Iris pigment epithelial cell (primary cell): ENCODE measurements around the gene PRKCQ.
A peak's percentile ranks its signal among the peaks of the same experiment; 100 is the strongest.
"Not testable (repeated sequence)": the region's sequence is repeated elsewhere in the genome, so short reads cannot be mapped to it uniquely, and the experiment has no call there.

ENCODE experiments used
- DNase-seq: peaks from one replicate; pipeline ENCODE4 v3.0.0-alpha.2; 2011; ENCODE audit warnings: low read depth

The PRKCQ gene

GRCh38 chr10:6491841-6492609 lies 88.1 kb downstream of the PRKCQ start:
- DNase-seq: no peak

DNA sequence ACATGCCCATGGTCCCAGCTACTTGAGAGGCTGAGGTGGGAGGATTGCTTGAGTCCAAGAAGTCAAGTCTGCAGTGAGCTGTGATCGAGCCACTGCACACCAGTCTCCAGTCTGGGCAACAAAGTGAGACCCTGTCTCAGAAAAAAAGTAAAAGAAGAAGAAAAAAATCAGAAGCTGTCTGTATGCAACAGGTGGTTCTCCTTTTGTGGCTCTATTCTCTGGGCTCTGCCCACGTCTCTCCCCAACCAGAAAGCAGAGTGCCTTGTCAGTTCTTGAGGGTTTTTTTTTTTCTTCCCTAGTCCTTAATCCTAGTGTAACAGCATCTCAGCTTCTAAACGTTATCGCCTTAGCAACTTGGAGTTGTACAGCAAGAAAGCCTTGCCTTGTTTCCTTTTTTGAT lies 89.5 kb downstream of the PRKCQ start:
- no peak for DNase-seq

DNA sequence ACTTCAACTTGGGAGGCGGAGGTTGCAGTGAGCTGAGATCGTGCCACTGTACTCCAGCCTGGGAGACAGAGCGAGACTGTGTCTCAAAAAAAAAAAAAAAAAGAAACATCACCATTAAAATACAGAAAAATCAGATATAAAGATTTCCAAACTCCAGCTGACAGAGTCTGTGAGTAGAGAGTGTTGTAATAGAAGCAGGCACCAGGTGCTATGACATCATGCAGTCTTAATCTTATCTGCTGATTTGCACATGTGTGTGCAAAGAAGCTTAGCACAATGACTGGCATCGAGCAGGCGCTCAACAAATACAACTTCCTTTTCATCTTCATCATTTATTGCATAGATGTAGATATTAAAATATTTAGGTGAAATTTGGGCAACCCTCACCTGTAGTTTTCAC lies 92.2 kb downstream of the PRKCQ start:
- no peak for DNase-seq

DNA sequence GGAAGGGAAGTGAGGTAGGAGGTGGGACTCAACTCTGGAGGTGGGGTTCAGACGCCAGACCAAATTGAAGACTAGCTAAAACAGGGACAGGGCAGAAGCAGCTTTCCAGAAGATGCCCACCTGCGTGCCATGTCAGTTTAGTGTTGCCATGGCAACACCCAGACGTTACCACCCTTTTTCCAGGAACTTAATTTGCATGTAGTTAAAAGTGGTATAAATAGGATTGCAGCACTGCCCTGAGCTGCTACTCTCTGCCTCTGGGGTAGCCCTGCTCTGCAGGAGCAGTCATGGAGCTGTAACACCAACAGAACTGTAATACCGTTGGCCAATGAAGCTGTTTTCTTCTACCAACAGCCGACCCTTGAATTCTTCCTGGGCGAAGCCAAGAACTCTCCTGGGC lies 93.8 kb downstream of the PRKCQ start:
- no peak for DNase-seq

GRCh38 chr10:6482737-6483357 lies 97.2 kb downstream of the PRKCQ start:
- DNase-seq: no peak

DNA sequence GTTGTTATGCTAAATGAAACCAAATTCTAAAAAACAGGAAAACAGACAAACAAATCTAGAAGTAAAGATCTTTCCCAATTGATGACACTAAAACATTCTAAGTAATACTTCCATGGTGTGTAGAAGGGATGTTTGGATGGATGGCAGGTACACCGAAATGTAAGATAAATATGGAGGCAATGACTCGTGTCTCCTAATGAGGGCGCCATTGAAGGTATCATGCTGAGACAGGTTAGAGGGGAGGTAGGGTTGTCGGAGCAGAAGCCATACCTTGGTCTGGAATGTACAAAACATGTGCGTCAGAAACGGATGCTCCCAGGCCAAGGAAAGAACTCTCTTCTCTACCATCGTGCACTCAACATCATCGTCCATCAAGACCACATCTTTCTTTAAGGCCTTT lies 101.4 kb downstream of the PRKCQ start:
- DNase-seq: no peak

DNA sequence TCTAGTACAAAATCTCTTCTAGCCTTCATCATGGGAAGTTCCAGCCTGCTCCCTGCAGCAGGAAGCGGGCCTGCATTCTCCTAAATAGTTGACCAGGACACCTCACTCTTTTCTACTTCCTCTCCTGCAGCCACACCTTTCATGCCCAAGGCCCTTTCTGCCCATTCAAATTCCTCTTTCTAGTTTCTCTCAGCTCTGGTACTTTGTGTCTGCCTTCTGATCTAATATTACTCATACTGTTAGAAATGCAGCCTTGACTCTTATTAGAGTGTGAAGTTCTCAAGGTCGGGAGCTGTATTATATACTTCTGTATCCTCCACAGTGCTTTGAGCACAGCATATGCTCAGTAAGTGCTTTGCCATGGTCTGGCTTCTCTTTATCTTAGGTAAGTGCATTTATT lies 103.1 kb downstream of the PRKCQ start:
- no peak for DNase-seq

GRCh38 chr10:6474871-6475270 lies 105.2 kb downstream of the PRKCQ start:
- no peak for DNase-seq

DNA sequence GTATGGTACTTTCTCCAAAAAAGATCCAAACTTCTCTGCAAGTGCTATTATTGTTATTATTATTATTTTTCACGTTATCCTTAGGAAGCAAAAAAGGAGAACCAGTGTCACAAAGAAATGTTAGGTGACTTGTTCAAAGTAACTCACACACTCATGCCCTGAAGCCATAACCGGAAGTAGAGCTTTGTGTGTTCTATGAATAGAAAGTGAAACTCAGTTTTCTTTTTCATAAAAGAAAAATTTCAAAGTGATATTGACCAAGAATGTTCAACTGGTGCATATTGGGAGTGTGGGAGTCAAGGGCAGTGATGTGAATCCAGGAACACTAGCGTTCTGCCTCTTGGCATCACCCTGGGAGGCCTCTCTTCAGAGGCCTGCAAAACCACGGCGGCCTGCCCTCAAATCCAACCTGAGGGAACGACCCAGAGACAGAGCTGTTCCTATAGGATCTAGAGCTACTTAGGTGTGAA lies 106.1 kb downstream of the PRKCQ start:
- DNase-seq: peak; percentile 24

- no peak for DNase-seq
Observed at GRCh38 chr10:6473430-6473829, 106.6 kb downstream of the PRKCQ start.

DNA sequence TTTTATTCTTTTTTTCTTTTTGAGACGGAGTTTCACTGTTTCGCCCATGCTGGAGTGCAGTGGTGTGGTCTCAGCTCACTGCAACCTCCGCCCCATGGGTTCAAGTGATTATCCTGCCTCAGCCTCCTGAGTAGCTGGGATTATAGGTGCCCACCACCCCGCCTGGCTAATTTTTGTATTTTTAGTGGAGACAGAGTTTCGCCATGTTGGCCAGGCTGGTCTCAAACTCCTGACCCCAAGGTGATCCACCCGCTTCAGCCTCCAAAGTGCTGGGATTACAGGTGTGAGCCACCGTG lies 107.4 kb downstream of the PRKCQ start:
- not testable (repeated sequence) for DNase-seq

- DNase-seq: no peak
Observed at GRCh38 chr10:6470894-6471618, 109.0 kb downstream of the PRKCQ start.

- no peak for DNase-seq
Observed at GRCh38 chr10:6469661-6470060, 110.4 kb downstream of the PRKCQ start.

- no peak for DNase-seq
Observed at GRCh38 chr10:6465854-6466601, 114.0 kb downstream of the PRKCQ start.

GRCh38 chr10:6465437-6465836 lies 114.6 kb downstream of the PRKCQ start:
- DNase-seq: no peak

GRCh38 chr10:6464862-6465430 lies 115.1 kb downstream of the PRKCQ start:
- DNase-seq: no peak

GRCh38 chr10:6463366-6463765 lies 116.7 kb downstream of the PRKCQ start:
- no peak for DNase-seq

GRCh38 chr10:6461961-6462360 lies 118.1 kb downstream of the PRKCQ start:
- peak; percentile 8 for DNase-seq

- DNase-seq: no peak
Observed at GRCh38 chr10:6460861-6461409, 119.1 kb downstream of the PRKCQ start.

GRCh38 chr10:6458814-6459213 lies 121.3 kb downstream of the PRKCQ start:
- no peak for DNase-seq

DNA sequence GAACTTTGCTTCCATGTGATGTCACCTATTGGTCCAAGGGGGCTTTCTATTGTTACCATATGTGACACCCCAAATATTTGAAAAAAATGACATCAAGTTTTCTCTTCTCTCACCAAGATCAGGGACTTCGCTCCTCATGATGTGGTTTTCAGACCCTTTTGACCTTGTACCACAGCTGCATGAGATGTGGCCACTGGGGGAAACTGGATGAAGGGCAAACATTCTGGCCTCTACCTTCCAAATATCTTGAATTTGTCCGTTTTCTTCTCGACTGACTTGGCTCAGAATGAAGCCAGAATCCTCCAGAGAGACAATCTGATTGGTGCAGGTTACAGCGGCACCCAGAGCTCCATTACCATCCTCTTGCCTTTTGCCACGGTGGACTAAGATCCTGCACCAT lies 122.7 kb downstream of the PRKCQ start:
- no peak for DNase-seq

DNA sequence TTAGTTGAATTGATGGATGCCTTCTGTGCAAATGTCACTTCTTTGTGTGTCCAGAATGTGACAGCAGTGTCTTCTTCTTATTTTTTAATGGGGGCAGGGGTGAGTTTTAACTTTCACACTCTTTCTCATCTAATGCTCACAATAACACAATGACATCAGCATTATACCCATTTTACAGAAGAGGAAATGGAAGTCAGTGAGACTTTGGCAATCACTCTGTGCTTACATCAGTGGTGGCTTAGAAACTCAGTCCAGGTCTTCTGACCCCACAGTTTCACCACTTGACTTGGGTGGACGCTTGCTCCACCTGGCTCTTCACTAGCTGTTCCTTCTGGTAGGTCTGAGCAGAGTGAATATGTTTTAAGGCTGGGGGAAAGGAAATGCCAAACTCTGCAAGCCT lies 124.0 kb downstream of the PRKCQ start:
- DNase-seq: no peak
